ENCODE results near the gene VAV3. TPM values are rescaled to one million over a fixed set of nuclear protein-coding genes. Genes with fewer than 3 reads are reported as not detected.
A peak's percentile ranks its signal among the peaks of the same experiment; 100 is the strongest.
"Not testable (repeated sequence)": the region's sequence is repeated elsewhere in the genome, so short reads cannot be mapped to it uniquely, and the experiment has no call there.

The VAV3 gene
- total RNA-seq, 2 experiments from 2014 or later, result 3.9 to 4.6 TPM

GRCh38 chr1:107767156-107767582 is 197.8 kb downstream of the VAV3 start:
- Mint-ChIP-seq H3K36me3 (peaks cover 21% of the 10 kb centered on the region), H3K4me1 (no peaks in the 10 kb centered on the region), H3K27ac (no peak overlapping the region), H3K4me3 (no peak overlapping the region), H3K27me3 (no peaks in the 10 kb centered on the region), H3K9me3 (no peaks in the 10 kb centered on the region)
- no peak for DNase-seq

- no peak overlapping the region for H3K27ac Mint-ChIP-seq
- no peak for DNase-seq
- no peaks in the 10 kb centered on the region for H3K4me1 Mint-ChIP-seq
- peaks cover 23% of the 10 kb centered on the region for H3K36me3 Mint-ChIP-seq
- no peak overlapping the region for H3K4me3 Mint-ChIP-seq
- no peaks in the 10 kb centered on the region for H3K9me3 Mint-ChIP-seq
- H3K27me3 Mint-ChIP-seq, result no peaks in the 10 kb centered on the region
These were observed 198.4 kb downstream of the VAV3 start for GRCh38 chr1:107766533-107766932.

- H3K4me1 Mint-ChIP-seq, result no peaks in the 10 kb centered on the region
- no peaks in the 10 kb centered on the region for H3K27me3 Mint-ChIP-seq
- no peak for DNase-seq
- H3K9me3 Mint-ChIP-seq, result no peaks in the 10 kb centered on the region
- H3K36me3 Mint-ChIP-seq, result peaks cover 17% of the 10 kb centered on the region
- H3K4me3 Mint-ChIP-seq, result no peak overlapping the region
- no peak overlapping the region for H3K27ac Mint-ChIP-seq
These were observed 202.1 kb downstream of the VAV3 start for GRCh38 chr1:107762751-107763390.

GRCh38 chr1:107760065-107760464 is 204.9 kb downstream of the VAV3 start:
- DNase-seq, result no peak
- no peaks in the 10 kb centered on the region for H3K27me3 Mint-ChIP-seq
- H3K36me3 Mint-ChIP-seq, result peaks cover 14% of the 10 kb centered on the region
- no peaks in the 10 kb centered on the region for H3K4me1 Mint-ChIP-seq
- no peak overlapping the region for H3K27ac Mint-ChIP-seq
- H3K4me3 Mint-ChIP-seq, result no peak overlapping the region
- no peaks in the 10 kb centered on the region for H3K9me3 Mint-ChIP-seq

GRCh38 chr1:107750364-107750959 is 214.5 kb downstream of the VAV3 start:
- no peak overlapping the region for H3K4me3 Mint-ChIP-seq
- H3K4me1 Mint-ChIP-seq, result no peaks in the 10 kb centered on the region
- H3K27ac Mint-ChIP-seq, result no peak overlapping the region
- peaks cover 4% of the 10 kb centered on the region for H3K36me3 Mint-ChIP-seq
- H3K9me3 Mint-ChIP-seq, result no peaks in the 10 kb centered on the region
- H3K27me3 Mint-ChIP-seq, result no peaks in the 10 kb centered on the region
- DNase-seq, result peak; percentile 38

GRCh38 chr1:107748531-107748930 is 216.4 kb downstream of the VAV3 start:
- Mint-ChIP-seq H3K27ac (no peak overlapping the region), H3K36me3 (peaks cover 4% of the 10 kb centered on the region), H3K27me3 (no peaks in the 10 kb centered on the region), H3K4me3 (no peak overlapping the region), H3K4me1 (no peaks in the 10 kb centered on the region), H3K9me3 (no peaks in the 10 kb centered on the region)
- no peak for DNase-seq

GRCh38 chr1:107741242-107741641 is 223.7 kb downstream of the VAV3 start:
- no peak for DNase-seq
- peaks cover 11% of the 10 kb centered on the region for H3K36me3 Mint-ChIP-seq
- no peak overlapping the region for H3K27ac Mint-ChIP-seq
- H3K9me3 Mint-ChIP-seq, result no peaks in the 10 kb centered on the region
- no peak overlapping the region for H3K4me3 Mint-ChIP-seq
- peaks cover 2% of the 10 kb centered on the region for H3K4me1 Mint-ChIP-seq
- no peaks in the 10 kb centered on the region for H3K27me3 Mint-ChIP-seq

GRCh38 chr1:107740579-107740978 is 224.4 kb downstream of the VAV3 start:
- no peak overlapping the region for H3K27ac Mint-ChIP-seq
- no peak overlapping the region for H3K4me3 Mint-ChIP-seq
- H3K36me3 Mint-ChIP-seq, result peaks cover 11% of the 10 kb centered on the region
- DNase-seq, result no peak
- no peaks in the 10 kb centered on the region for H3K9me3 Mint-ChIP-seq
- no peaks in the 10 kb centered on the region for H3K27me3 Mint-ChIP-seq
- H3K4me1 Mint-ChIP-seq, result peaks cover 2% of the 10 kb centered on the region

GRCh38 chr1:107739651-107740050 is 225.3 kb downstream of the VAV3 start:
- no peak for DNase-seq
- H3K36me3 Mint-ChIP-seq, result peaks cover 18% of the 10 kb centered on the region
- H3K4me3 Mint-ChIP-seq, result no peak overlapping the region
- H3K27me3 Mint-ChIP-seq, result no peaks in the 10 kb centered on the region
- peaks cover 6% of the 10 kb centered on the region for H3K9me3 Mint-ChIP-seq
- no peak overlapping the region for H3K27ac Mint-ChIP-seq
- peaks cover 2% of the 10 kb centered on the region for H3K4me1 Mint-ChIP-seq

- no peak overlapping the region for H3K4me3 Mint-ChIP-seq
- DNase-seq, result no peak
- peaks cover 20% of the 10 kb centered on the region for H3K36me3 Mint-ChIP-seq
- peaks cover 2% of the 10 kb centered on the region for H3K4me1 Mint-ChIP-seq
- H3K27me3 Mint-ChIP-seq, result no peaks in the 10 kb centered on the region
- H3K9me3 Mint-ChIP-seq, result peaks cover 7% of the 10 kb centered on the region
- no peak overlapping the region for H3K27ac Mint-ChIP-seq
These were observed 225.8 kb downstream of the VAV3 start for GRCh38 chr1:107739201-107739600.

- H3K9me3 Mint-ChIP-seq, H3K27ac Mint-ChIP-seq, H3K4me1 Mint-ChIP-seq: not testable (repeated sequence)
These were observed 231.6 kb downstream of the VAV3 start for GRCh38 chr1:107733401-107733800.

GRCh38 chr1:107727866-107728265 is 237.1 kb downstream of the VAV3 start:
- no peak overlapping the region for H3K27ac Mint-ChIP-seq
- no peak overlapping the region for H3K4me3 Mint-ChIP-seq
- H3K36me3 Mint-ChIP-seq, result no peaks in the 10 kb centered on the region
- H3K27me3 Mint-ChIP-seq, result no peaks in the 10 kb centered on the region
- H3K4me1 Mint-ChIP-seq, result no peaks in the 10 kb centered on the region
- no peaks in the 10 kb centered on the region for H3K9me3 Mint-ChIP-seq
- DNase-seq, result no peak

More at GRCh38 chr1:107733401-107733800, 231.6 kb downstream of the VAV3 start:
- not testable (repeated sequence) for H3K27me3 Mint-ChIP-seq, DNase-seq, H3K4me3 Mint-ChIP-seq
- H3K36me3 Mint-ChIP-seq, result peaks cover 21% of the 10 kb centered on the region

- DNase-seq, result no peak
- H3K27ac Mint-ChIP-seq, result no peak overlapping the region
- H3K4me3 Mint-ChIP-seq, result no peak overlapping the region
- H3K27me3 Mint-ChIP-seq, result no peaks in the 10 kb centered on the region
- no peaks in the 10 kb centered on the region for H3K36me3 Mint-ChIP-seq
- no peaks in the 10 kb centered on the region for H3K9me3 Mint-ChIP-seq
- H3K4me1 Mint-ChIP-seq, result no peaks in the 10 kb centered on the region
These were observed 238.1 kb downstream of the VAV3 start for GRCh38 chr1:107726860-107727259.

- DNase-seq, result no peak
- Mint-ChIP-seq H3K4me3 (no peak overlapping the region), H3K36me3 (peaks cover 5% of the 10 kb centered on the region), H3K9me3 (no peaks in the 10 kb centered on the region), H3K4me1 (no peaks in the 10 kb centered on the region), H3K27ac (no peak overlapping the region), H3K27me3 (no peaks in the 10 kb centered on the region)
These were observed 240.3 kb downstream of the VAV3 start for GRCh38 chr1:107724648-107725047.

- H3K36me3 Mint-ChIP-seq, H3K4me1 Mint-ChIP-seq, DNase-seq, H3K27ac Mint-ChIP-seq, H3K27me3 Mint-ChIP-seq, H3K9me3 Mint-ChIP-seq, H3K4me3 Mint-ChIP-seq: not testable (repeated sequence)
These were observed 244.8 kb downstream of the VAV3 start for GRCh38 chr1:107720210-107720609.

- DNase-seq, result no peak
- H3K4me3 Mint-ChIP-seq, result no peak overlapping the region
- H3K36me3 Mint-ChIP-seq, result peaks cover 4% of the 10 kb centered on the region
- peaks cover 2% of the 10 kb centered on the region for H3K4me1 Mint-ChIP-seq
- no peaks in the 10 kb centered on the region for H3K27me3 Mint-ChIP-seq
- no peaks in the 10 kb centered on the region for H3K9me3 Mint-ChIP-seq
- H3K27ac Mint-ChIP-seq, result no peak overlapping the region
These were observed 255.0 kb downstream of the VAV3 start for GRCh38 chr1:107710005-107710404.

Measured in activated naive CD8-positive, alpha-beta T cell treated with anti-CD3 and anti-CD28 coated beads for 36 hours (primary cell).